Stimulated activated CD8-positive, alpha-beta memory T cell treated with anti-CD3 and anti-CD28 coated beads, Interleukin-4, amount 100 ng/mL, for 4 hours (primary cell): ENCODE results near the gene RASSF1.
A peak's percentile ranks its signal among the peaks of the same experiment; 100 is the strongest.

ENCODE experiments used
- DNase-seq, 2 donors: peaks; one replicate each; pipeline ENCODE4 v3.0.0-alpha.2; 2020; ENCODE audit warnings: low read depth in 2 of 2, low spot score in 1 of 2

The RASSF1 gene

GRCh38 chr3:50345586-50346234, 5.1 kb upstream of the RASSF1 start, which contains the start of gene ZMYND10:
TSS of gene ZMYND10 (minus strand) at chr3:50345732. CDS start at chr3:50345579, 153 bp downstream.
- DNase-seq, result peak; percentile 35 to 47

DNA sequence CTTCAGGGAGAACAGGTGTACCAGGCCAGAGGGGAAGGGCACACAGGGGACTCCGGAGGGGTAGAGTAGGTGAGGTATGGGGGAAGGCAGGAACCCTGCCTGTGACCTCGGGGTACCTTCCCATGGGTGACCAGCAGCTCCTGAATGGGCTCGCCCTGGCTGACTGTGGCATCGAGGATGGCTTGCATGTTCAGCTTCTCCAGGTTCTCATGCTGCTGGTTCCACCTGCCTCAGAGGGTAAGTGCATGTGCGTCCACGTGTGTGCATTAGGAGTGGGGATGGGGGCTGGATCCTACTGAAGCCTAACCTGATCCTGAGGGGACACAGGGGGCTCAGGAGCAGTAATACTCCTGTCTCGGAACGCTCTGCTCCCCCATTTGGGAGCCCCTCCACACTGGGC, 4.4 kb upstream of the RASSF1 start:
- DNase-seq, result no peak

GRCh38 chr3:50342813-50343633, 2.4 kb upstream of the RASSF1 start:
- no peak for DNase-seq

DNA sequence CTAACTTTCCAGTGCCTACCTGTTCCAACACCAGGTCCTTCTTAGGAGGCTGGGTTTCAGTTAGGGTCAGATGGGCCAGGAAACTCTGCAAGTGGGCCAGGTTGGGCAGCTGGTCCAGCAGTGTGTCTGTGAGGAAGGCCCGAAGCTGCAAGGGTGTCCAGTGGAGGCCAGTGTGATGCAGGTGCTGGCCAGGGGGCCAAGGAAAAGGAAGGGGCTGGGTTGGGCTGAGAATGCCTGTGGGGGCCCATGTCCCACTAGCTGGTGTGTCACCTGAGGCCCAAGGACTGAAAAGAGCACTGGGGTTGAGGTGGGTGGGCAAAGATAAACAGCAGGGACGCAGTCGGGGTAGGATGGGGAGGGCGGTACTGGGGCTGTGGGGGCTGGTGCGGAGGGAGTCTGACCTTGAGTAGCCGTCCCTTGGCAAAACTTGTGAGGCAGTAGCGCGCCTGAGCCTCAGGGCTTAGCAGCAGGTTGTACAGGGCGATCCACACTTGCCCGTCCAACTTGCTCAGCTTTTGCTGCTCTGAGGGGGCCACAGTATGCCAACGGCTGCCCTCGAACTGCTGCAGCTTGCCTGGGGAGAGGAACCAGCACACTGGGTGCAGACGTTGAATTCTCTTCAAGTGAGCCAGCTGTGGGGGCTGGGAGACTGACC, 1.5 kb upstream of the RASSF1 start:
- DNase-seq, result no peak

- no peak for DNase-seq
Measured at GRCh38 chr3:50341537-50341936, 901 bp upstream of the RASSF1 start.

DNA sequence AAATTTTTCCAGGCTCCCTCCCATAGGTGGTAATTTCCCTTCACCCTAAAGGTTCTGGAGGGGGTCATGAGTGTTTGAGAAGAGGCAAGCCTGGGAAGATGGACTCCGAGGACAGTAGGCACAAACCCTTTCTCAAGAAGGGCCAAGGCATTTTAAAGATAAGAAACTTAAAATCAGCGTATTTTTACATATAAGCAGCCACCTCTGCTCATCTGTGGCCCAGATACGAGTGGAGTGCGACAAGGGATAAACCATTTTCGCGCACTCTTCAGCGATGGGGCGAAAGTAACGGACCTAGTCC, 539 bp downstream of the RASSF1 start:
- DNase-seq, result no peak

GRCh38 chr3:50339485-50340146, 1.0 kb downstream of the RASSF1 start:
- DNase-seq, result no peak

DNA sequence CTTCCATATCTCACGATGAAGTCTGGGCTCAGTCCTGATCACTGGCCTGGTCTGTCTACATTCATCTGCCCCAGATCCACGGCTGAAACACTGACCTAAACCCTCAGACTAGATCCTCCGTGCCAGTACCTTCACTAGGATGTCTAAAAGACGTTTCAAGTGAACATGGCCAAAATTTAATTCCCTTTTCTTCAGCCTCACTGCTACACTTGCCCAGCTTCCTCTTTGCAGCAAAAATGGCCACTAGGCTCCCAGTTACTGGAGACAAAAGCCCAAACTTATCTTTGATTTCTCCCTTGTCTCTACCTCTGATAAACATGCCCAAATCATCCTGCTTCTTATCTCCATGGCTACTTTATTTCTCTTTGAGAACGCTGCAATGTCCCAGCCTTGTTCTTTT, 1.7 kb downstream of the RASSF1 start:
- DNase-seq, result no peak

- peak; percentile 82 to 93 for DNase-seq
Measured at GRCh38 chr3:50337175-50337861, 3.3 kb downstream of the RASSF1 start.

DNA sequence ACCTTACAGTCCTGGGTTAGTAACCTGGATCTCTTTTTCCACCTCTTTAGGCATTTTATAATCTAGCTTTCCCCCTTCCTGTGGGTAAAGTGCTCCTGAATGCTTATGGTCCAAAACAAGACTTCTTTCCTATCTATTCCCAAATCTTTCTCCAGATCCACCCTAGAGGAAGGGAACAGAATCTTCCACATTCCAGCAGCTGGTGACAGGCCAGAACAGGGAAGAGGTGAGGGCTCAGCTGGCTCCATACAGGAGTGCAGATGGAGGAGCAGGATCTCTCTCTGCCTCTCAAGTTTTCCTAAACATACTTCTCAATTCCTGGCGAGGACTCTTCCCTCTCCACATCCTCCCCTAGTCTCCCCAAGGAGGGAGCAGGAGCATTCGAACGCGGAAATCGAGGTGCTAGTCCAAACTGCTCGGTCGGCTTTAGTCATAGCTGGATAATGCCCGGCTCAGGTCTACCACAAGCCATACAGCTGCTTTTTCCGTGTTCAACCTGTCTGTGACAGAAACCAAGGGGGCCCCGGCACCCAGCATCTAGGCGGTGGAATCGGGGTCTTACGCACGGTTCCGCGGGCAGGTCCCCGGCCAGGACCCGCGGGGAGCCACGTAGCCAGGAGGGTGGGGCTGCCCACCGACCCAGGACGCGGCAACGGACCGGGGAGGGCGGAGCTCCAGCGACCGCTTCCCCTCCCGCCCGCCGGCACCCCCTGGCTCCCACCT, 4.0 kb downstream of the RASSF1 start:
- DNase-seq, result no peak

GRCh38 chr3:50334339-50335075, 6.1 kb downstream of the RASSF1 start:
- no peak for DNase-seq

GRCh38 chr3:50333744-50334328, 6.8 kb downstream of the RASSF1 start:
- no peak for DNase-seq

DNA sequence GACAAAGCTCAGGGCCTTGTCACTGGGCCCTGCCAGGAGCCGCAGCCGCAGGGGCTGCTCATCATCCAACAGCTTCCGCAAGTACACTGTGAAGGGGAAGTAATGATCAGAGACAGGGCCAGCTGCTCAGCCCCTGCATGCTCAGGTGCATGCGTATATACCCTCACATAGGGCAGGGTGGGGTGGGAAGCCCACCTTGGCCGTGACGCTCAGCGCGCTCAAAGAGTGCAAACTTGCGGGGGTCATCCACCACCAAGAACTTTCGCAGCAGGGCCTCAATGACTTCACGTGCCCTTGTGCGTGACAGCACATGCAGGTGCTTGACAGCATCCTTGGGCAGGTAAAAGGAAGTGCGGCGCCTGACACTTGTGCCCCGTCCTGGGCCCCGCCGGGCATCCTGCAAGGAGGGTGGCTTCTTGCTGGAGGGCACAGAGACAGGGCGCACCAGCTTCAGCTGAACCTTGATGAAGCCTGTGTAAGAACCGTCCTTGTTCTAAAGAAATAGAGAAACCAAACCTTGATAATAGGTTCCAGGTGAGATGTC, 9.2 kb downstream of the RASSF1 start:
- no peak for DNase-seq

DNA sequence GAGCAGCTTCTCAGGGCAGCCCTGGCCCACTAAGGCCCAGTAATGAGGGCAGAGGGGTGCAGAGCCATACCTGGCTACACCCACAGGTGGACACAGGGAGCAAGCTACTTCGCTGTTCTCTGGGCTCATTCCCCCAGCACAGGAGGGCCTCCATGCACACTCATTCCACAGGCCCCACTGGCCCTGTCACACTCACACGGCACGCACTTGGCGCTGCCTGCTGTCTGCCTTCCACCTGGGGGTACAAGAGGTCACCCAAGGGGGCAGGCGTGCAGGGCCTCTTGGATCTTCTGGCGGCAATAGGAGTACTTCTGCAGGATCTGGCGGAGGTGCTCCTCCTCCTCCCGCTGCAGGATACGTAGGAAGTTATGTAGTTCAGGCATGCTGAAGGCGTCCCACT, 10.3 kb downstream of the RASSF1 start:
- DNase-seq, result no peak

- peak; percentile 89 to 90 for DNase-seq
Measured at GRCh38 chr3:50327943-50328691, 12.5 kb downstream of the RASSF1 start, which contains the start of gene TUSC2. TSS of gene TUSC2 (minus strand) at chr3:50328223. CDS start at chr3:50328099, 124 bp downstream.

GRCh38 chr3:50327129-50327528, 13.5 kb downstream of the RASSF1 start:
- no peak for DNase-seq

- DNase-seq, result no peak
Measured at GRCh38 chr3:50326182-50326541, 14.5 kb downstream of the RASSF1 start.

GRCh38 chr3:50325497-50326181, 15.0 kb downstream of the RASSF1 start:
- no peak for DNase-seq
